Measurements from ENCODE around the gene SIM2.
"Not testable (repeated sequence)": the region's sequence is repeated elsewhere in the genome, so short reads cannot be mapped to it uniquely, and the experiment has no call there.

The SIM2 gene

GRCh38 chr21:36698981-36699545 lies at the start of gene SIM2:
TSS of gene SIM2 (plus strand) at chr21:36699115. CDS start at chr21:36699747, 632 bp downstream.
- no peak within 1 kb of the TSS for H3K4me3 ChIP-seq (ENCODE audit: low read depth, low read length)
- no peak for TF ChIP-seq CTCF (IDR thresholded peaks at IDR 0.05; ENCODE audit: borderline replicate concordance, insufficient read depth, low read depth, low read length)

- no peak overlapping the region for H3K4me3 ChIP-seq (ENCODE audit: low read depth, low read length)
- TF ChIP-seq CTCF (IDR thresholded peaks at IDR 0.05; ENCODE audit: borderline replicate concordance, insufficient read depth, low read depth, low read length), result no peak
These were observed 44.6 kb upstream of the SIM2 start for GRCh38 chr21:36654324-36654723.

- no peak overlapping the region for H3K4me3 ChIP-seq (ENCODE audit: low read depth, low read length)
- no peak for TF ChIP-seq CTCF (IDR thresholded peaks at IDR 0.05; ENCODE audit: borderline replicate concordance, insufficient read depth, low read depth, low read length)
These were observed 44.1 kb upstream of the SIM2 start for GRCh38 chr21:36654796-36655325.

GRCh38 chr21:36656138-36656537 lies 42.8 kb upstream of the SIM2 start:
- no peak for TF ChIP-seq CTCF (IDR thresholded peaks at IDR 0.05; ENCODE audit: borderline replicate concordance, insufficient read depth, low read depth, low read length)
- no peak overlapping the region for H3K4me3 ChIP-seq (ENCODE audit: low read depth, low read length)

- H3K4me3 ChIP-seq (ENCODE audit: low read depth, low read length), result not testable (repeated sequence)
These were observed 41.6 kb upstream of the SIM2 start for GRCh38 chr21:36657290-36657689.

GRCh38 chr21:36657999-36658398 lies 40.9 kb upstream of the SIM2 start:
- H3K4me3 ChIP-seq (ENCODE audit: low read depth, low read length), result no peak overlapping the region
- TF ChIP-seq CTCF (IDR thresholded peaks at IDR 0.05; ENCODE audit: borderline replicate concordance, insufficient read depth, low read depth, low read length), result no peak

GRCh38 chr21:36658926-36659325 lies 40.0 kb upstream of the SIM2 start:
- no peak overlapping the region for H3K4me3 ChIP-seq (ENCODE audit: low read depth, low read length)
- TF ChIP-seq CTCF (IDR thresholded peaks at IDR 0.05; ENCODE audit: borderline replicate concordance, insufficient read depth, low read depth, low read length), result no peak

Data from GM12875 (cell line).